Inflammatory macrophage treated with lipopolysaccharide for 1 hour (primary cell): ENCODE results near the gene LRRN2.

Experiments used
- DNase-seq, 2 donors: peaks; one replicate each; pipeline ENCODE4 v3.0.0-alpha.2; 2020 to 2022

LRRN2 gene

GRCh38 chr1:204624631-204625216 lies 60.8 kb downstream of the LRRN2 start:
- no peak for DNase-seq

- DNase-seq: peak in 1 of 2 donors; percentile 6
Measured at GRCh38 chr1:204623894-204624361, 61.6 kb downstream of the LRRN2 start.

GRCh38 chr1:204623365-204623893 lies 62.1 kb downstream of the LRRN2 start:
- DNase-seq: peak; percentile 15 to 61

GRCh38 chr1:204621996-204622395 lies 63.5 kb downstream of the LRRN2 start:
- DNase-seq: no peak

- peak in 1 of 2 donors; percentile 1 for DNase-seq
Measured at GRCh38 chr1:204621396-204621795, 64.1 kb downstream of the LRRN2 start.

- no peak for DNase-seq
Measured at GRCh38 chr1:204619721-204620120, 65.8 kb downstream of the LRRN2 start.

- no peak for DNase-seq
Measured at GRCh38 chr1:204618148-204618760, 67.3 kb downstream of the LRRN2 start.

- no peak for DNase-seq
Measured at GRCh38 chr1:204617256-204618147, 68.0 kb downstream of the LRRN2 start.

GRCh38 chr1:204616641-204617040 lies 68.9 kb downstream of the LRRN2 start:
- no peak for DNase-seq

- DNase-seq: no peak
Measured at GRCh38 chr1:204615881-204616280, 69.7 kb downstream of the LRRN2 start.

GRCh38 chr1:204613636-204614035 lies 71.9 kb downstream of the LRRN2 start:
- DNase-seq: no peak

- DNase-seq: no peak
Measured at GRCh38 chr1:204612326-204612725, 73.2 kb downstream of the LRRN2 start.

GRCh38 chr1:204611036-204611435 lies 74.5 kb downstream of the LRRN2 start:
- DNase-seq: no peak

GRCh38 chr1:204607910-204608309 lies 77.6 kb downstream of the LRRN2 start:
- DNase-seq: no peak

GRCh38 chr1:204605791-204606190 lies 79.7 kb downstream of the LRRN2 start:
- no peak for DNase-seq

GRCh38 chr1:204602871-204603542 lies 82.5 kb downstream of the LRRN2 start:
- no peak for DNase-seq

- DNase-seq: no peak
Measured at GRCh38 chr1:204602111-204602579, 83.4 kb downstream of the LRRN2 start.

- no peak for DNase-seq
Measured at GRCh38 chr1:204600968-204601367, 84.6 kb downstream of the LRRN2 start.

GRCh38 chr1:204600203-204600602 lies 85.3 kb downstream of the LRRN2 start:
- DNase-seq: no peak

GRCh38 chr1:204599596-204599995 lies 85.9 kb downstream of the LRRN2 start:
- DNase-seq: no peak

GRCh38 chr1:204599098-204599497 lies 86.4 kb downstream of the LRRN2 start:
- no peak for DNase-seq

GRCh38 chr1:204598319-204598969 lies 87.1 kb downstream of the LRRN2 start:
- DNase-seq: peak; percentile 11 to 23
